ENCODE data around the gene AMBP.

The AMBP gene

DNA sequence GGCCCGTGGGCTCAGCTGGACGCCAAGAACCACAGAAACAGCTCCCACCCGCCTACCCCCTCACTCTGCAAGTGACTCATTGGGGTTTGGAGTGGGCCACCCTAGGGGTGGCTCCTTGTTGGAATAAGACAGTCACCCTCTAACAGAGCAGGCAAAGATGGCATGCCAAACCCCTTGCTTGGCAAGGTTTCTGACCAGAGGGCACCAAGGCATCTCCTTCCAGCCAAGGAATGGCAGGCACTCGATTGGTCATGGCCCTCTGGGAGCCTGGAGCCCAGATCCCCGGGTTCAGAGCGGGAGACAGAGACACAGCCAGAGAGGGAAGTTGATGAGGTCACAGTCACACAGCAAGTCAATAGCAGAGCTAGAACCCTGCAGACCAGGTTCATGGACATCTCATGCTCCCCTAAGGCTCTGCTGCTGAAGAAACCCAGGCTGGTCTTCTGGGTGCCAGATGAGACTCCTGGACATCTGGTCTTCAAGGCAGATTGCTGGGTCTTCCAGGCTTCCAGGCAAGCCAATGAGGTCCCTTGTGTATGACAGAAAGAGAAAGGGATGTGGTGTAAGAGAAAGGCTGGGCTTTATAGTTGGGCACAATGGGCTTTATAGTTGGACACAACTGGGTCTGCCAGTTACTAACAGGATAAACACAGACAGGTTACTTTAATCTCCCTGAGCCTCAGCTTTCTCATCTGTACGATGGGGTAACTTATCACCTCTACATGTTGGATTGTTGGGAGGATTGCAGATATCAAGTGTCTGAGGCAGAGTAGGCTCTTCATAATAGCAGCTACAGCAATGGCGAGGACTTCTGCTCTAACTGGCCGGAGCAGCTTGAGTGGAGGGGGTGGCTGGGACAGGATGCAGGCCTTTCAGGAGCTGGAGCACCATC is 44.3 kb upstream of the AMBP start:
- ATAC-seq (ENCODE audit: insufficient read depth, low read depth) (no peak), DNase-seq (no peak)
- no peak overlapping the region for H3K9ac ChIP-seq (ENCODE audit: low read depth, low read length)
- TF ChIP-seq, protein P1, sequence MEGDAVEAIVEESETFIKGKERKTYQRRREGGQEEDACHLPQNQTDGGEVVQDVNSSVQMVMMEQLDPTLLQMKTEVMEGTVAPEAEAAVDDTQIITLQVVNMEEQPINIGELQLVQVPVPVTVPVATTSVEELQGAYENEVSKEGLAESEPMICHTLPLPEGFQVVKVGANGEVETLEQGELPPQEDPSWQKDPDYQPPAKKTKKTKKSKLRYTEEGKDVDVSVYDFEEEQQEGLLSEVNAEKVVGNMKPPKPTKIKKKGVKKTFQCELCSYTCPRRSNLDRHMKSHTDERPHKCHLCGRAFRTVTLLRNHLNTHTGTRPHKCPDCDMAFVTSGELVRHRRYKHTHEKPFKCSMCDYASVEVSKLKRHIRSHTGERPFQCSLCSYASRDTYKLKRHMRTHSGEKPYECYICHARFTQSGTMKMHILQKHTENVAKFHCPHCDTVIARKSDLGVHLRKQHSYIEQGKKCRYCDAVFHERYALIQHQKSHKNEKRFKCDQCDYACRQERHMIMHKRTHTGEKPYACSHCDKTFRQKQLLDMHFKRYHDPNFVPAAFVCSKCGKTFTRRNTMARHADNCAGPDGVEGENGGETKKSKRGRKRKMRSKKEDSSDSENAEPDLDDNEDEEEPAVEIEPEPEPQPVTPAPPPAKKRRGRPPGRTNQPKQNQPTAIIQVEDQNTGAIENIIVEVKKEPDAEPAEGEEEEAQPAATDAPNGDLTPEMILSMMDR (IDR thresholded peaks at IDR 0.05; ENCODE audit: borderline replicate concordance, extremely low read depth, low read length, poor library complexity, severe bottlenecking): no peak
- no peak for TF ChIP-seq EZH2 (IDR thresholded peaks at IDR 0.05; ENCODE audit: borderline replicate concordance, low read depth, low read length, severe bottlenecking)
- no peaks in the 10 kb centered on the region for H4K20me1 ChIP-seq (ENCODE audit: insufficient read depth, low read length)
- H3K27ac ChIP-seq (ENCODE audit: low read length): no peak overlapping the region
- no peaks in the 10 kb centered on the region for H3K9me3 ChIP-seq (ENCODE audit: insufficient read depth, low read length, severe bottlenecking)
- no peaks in the 10 kb centered on the region for H3K36me3 ChIP-seq (ENCODE audit: insufficient read depth, low read length)
- no peaks in the 10 kb centered on the region for H3K79me2 ChIP-seq (ENCODE audit: insufficient read depth, low read length)
- H3K4me1 ChIP-seq (ENCODE audit: insufficient read depth, low read length): no peaks in the 10 kb centered on the region
- H2AFZ ChIP-seq (ENCODE audit: low read depth, low read length): no peak overlapping the region
- peaks cover 4% of the 10 kb centered on the region for H3K27me3 ChIP-seq (ENCODE audit: insufficient read depth, low read length, poor library complexity)
- H3K4me2 ChIP-seq (ENCODE audit: insufficient read depth, low read length): no peak overlapping the region
- H3K4me3 ChIP-seq (ENCODE audit: low read depth in 1 of 2, low read length in 2 of 2): no peak overlapping the region

DNA sequence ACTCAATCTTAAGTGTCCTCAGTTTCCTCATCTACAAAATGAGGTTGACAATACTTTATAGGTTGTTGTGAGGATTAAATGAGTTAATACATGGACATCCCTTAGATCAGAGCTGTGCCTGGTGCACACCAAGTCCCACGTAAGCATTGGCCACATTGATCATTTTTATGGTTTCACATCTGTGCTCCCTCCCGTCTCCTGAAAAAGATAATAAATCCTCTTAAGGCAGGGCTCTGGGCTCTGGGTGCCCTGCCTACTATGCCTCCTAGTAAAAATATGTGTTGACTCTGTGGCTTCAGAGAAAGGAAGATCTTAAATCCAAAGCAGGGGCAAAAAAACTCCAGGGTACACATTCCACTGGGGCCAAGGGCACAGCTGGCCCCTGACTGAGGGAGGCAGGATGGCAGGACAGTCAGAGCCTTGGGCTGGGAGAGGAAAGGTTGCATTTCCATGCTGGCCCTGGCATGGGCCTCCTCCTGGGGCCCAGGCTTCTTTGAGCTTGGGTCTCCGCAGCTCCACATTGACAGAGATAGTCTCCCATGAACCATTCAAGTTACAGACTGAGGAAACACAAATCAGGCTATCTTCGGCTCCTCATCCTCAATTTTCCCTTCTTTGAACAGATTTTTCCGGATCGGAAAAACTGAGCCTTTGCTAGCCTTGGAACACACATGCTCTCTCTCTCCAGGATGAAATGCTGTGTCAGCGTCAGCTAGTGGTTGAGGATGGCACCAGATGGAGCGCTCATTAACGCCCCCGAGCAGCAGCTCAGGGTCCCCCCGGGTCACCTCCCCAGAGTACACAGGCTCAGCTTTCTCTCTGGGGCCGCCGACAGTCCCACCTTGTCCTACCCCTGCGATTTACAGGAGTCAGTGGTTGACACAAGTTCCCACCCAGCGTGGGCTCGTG is 43.4 kb upstream of the AMBP start:
- H3K36me3 ChIP-seq (ENCODE audit: insufficient read depth, low read length): no peaks in the 10 kb centered on the region
- no peaks in the 10 kb centered on the region for H4K20me1 ChIP-seq (ENCODE audit: insufficient read depth, low read length)
- TF ChIP-seq, protein P1 (IDR thresholded peaks at IDR 0.05; ENCODE audit: borderline replicate concordance, extremely low read depth, low read length, poor library complexity, severe bottlenecking): no peak
- TF ChIP-seq EZH2 (IDR thresholded peaks at IDR 0.05; ENCODE audit: borderline replicate concordance, low read depth, low read length, severe bottlenecking): no peak
- H3K4me1 ChIP-seq (ENCODE audit: insufficient read depth, low read length): no peaks in the 10 kb centered on the region
- H3K79me2 ChIP-seq (ENCODE audit: insufficient read depth, low read length): no peaks in the 10 kb centered on the region
- ATAC-seq (ENCODE audit: insufficient read depth, low read depth) (no peak), DNase-seq (no peak)
- no peak overlapping the region for H3K4me3 ChIP-seq (ENCODE audit: low read depth in 1 of 2, low read length in 2 of 2)
- no peak overlapping the region for H3K4me2 ChIP-seq (ENCODE audit: insufficient read depth, low read length)
- no peak overlapping the region for H3K27ac ChIP-seq (ENCODE audit: low read length)
- H3K27me3 ChIP-seq (ENCODE audit: insufficient read depth, low read length, poor library complexity): peaks cover 4% of the 10 kb centered on the region
- no peak overlapping the region for H2AFZ ChIP-seq (ENCODE audit: low read depth, low read length)
- H3K9ac ChIP-seq (ENCODE audit: low read depth, low read length): no peak overlapping the region
- H3K9me3 ChIP-seq (ENCODE audit: insufficient read depth, low read length, severe bottlenecking): no peaks in the 10 kb centered on the region

DNA sequence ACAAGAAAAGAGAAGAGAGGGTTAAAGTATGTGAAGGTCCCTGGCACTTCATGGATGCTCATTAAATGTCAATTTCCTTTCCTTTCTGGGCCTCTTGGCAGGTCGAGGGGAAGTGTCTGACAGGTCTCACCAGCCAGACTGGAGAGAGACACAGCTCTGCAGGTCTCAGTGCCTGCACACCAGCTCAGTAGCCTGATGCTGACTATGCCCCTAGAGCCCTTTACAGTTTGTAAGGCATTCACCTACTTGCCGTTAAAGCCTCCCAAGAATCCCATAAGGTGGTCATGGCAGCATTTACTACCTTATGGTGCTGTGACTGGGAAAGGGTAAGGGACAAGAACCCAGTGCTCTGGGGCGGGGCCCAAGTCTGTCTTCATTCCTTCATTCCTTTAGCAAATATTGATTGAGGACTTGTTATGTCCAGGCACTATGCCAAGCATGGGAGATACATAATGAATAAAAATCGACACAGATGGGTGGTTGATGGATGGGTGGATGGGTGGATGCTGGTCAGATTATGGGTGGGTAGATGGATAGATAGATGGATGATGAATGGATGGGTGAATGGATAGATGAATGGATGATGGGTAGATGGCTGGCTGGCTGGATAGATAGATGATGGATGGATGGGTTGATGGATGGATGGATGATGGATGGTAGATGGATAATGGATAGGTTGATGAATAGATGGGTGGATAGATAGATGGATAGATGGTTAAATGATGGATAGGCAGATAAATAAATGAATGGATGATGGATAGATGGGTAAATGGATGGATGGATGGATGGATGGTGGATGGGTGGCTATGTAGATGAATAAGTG is 42.3 kb upstream of the AMBP start:
- H3K4me3 ChIP-seq (ENCODE audit: low read depth in 1 of 2, low read length in 2 of 2): no peak overlapping the region
- no peak overlapping the region for H3K9ac ChIP-seq (ENCODE audit: low read depth, low read length)
- no peaks in the 10 kb centered on the region for H3K4me1 ChIP-seq (ENCODE audit: insufficient read depth, low read length)
- H3K9me3 ChIP-seq (ENCODE audit: insufficient read depth, low read length, severe bottlenecking): no peaks in the 10 kb centered on the region
- no peak overlapping the region for H3K27ac ChIP-seq (ENCODE audit: low read length)
- H4K20me1 ChIP-seq (ENCODE audit: insufficient read depth, low read length): no peaks in the 10 kb centered on the region
- H3K4me2 ChIP-seq (ENCODE audit: insufficient read depth, low read length): no peak overlapping the region
- H3K36me3 ChIP-seq (ENCODE audit: insufficient read depth, low read length): no peaks in the 10 kb centered on the region
- no peaks in the 10 kb centered on the region for H3K79me2 ChIP-seq (ENCODE audit: insufficient read depth, low read length)
- no peak overlapping the region for H2AFZ ChIP-seq (ENCODE audit: low read depth, low read length)
- H3K27me3 ChIP-seq (ENCODE audit: insufficient read depth, low read length, poor library complexity): peaks cover 4% of the 10 kb centered on the region
- ATAC-seq (ENCODE audit: insufficient read depth, low read depth) (no peak), DNase-seq (no peak)
- TF ChIP-seq, protein P1 (IDR thresholded peaks at IDR 0.05; ENCODE audit: borderline replicate concordance, extremely low read depth, low read length, poor library complexity, severe bottlenecking): no peak
- TF ChIP-seq EZH2 (IDR thresholded peaks at IDR 0.05; ENCODE audit: borderline replicate concordance, low read depth, low read length, severe bottlenecking): no peak

Data from DND-41 (cell line).